GM21360 (cell line): ENCODE results near the gene SH3RF3.

Experiments used
- ATAC-seq: cut with Tn5 transposase; IDR thresholded peaks from one replicate; pipeline ENCODE4 v1.9.1; 2021; ENCODE audit warnings: mild to moderate bottlenecking, moderate library complexity; ENCODE audit not compliant: unreplicated experiment

Gene SH3RF3

DNA sequence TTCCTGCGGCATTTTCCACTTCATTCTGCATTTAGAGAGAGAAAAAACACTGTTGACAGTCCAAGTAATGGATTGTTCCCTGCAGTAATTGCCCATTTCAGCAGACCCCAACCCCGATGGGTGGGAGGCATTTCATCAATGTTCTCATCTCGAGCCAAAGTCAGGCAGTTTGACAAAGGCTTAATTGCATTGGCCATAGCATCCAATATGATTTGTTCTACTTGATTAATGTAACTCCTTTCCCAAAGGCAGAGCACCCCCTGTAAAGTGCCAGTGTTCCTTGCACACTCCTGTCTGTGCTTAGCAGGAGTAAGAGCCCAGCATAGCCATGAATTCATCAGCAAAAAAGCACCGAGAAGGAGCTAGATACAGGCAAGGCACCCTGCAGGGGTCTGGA, 310.4 kb downstream of the SH3RF3 start:
- ATAC-seq, result no peak

DNA sequence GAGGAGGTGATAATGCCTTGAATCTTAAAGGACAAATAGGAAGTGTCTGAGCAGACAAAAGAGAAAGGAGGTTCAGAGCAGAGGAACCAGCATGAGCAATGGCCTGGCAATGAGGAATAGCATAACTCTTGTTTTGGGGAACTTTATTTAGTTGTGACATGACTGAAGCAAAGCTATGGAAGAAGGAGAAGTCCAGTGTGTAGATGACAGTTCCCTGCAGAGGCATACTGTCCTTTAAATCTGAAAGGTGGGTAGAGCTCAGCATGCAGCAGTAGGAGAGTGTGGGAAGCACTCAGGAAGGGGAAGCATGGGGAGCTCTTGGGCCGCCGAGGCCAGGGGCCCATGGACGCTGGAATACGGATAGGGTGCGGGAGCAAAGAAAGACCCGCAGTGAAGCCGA, 311.0 kb downstream of the SH3RF3 start:
- ATAC-seq, result no peak

DNA sequence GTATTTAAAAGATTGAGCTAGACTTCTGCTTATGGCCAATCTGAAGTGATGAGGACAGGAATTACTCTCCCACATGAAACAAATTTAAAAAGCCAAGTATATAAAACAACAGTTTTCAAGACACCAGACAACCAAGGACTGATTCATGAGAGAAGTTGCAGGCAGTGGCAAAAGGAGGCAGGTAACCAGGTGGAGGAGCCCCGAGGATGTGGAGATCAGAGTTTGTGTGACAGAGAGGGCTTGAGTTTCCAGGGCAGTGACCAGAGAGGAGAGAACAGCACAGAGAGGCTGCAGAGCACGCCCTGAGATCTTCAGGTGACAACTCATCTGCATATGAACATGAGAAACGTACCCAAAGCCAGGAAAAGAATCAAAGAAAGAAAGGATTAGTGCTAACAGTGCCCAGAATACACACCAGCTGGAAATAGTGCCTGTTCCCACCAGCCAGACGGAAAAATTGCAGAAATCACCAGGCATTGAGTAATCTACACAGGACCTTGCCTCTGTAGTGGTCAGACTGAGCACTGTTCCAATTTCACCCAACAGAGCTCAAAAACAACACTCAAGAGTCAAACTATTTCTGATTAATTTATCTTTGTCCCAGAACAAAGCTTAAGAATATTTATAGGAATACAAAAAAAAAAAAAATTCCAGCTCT, 311.6 kb downstream of the SH3RF3 start:
- no peak for ATAC-seq

GRCh38 chr2:109442715-109443319, 313.8 kb downstream of the SH3RF3 start:
- no peak for ATAC-seq

GRCh38 chr2:109444916-109445315, 315.9 kb downstream of the SH3RF3 start:
- ATAC-seq, result no peak

GRCh38 chr2:109446278-109447131, 317.5 kb downstream of the SH3RF3 start:
- ATAC-seq, result no peak

GRCh38 chr2:109447251-109447661, 318.3 kb downstream of the SH3RF3 start:
- no peak for ATAC-seq

GRCh38 chr2:109447776-109448175, 318.8 kb downstream of the SH3RF3 start:
- no peak for ATAC-seq

- no peak for ATAC-seq
Measured at GRCh38 chr2:109448207-109448606, 319.2 kb downstream of the SH3RF3 start.

DNA sequence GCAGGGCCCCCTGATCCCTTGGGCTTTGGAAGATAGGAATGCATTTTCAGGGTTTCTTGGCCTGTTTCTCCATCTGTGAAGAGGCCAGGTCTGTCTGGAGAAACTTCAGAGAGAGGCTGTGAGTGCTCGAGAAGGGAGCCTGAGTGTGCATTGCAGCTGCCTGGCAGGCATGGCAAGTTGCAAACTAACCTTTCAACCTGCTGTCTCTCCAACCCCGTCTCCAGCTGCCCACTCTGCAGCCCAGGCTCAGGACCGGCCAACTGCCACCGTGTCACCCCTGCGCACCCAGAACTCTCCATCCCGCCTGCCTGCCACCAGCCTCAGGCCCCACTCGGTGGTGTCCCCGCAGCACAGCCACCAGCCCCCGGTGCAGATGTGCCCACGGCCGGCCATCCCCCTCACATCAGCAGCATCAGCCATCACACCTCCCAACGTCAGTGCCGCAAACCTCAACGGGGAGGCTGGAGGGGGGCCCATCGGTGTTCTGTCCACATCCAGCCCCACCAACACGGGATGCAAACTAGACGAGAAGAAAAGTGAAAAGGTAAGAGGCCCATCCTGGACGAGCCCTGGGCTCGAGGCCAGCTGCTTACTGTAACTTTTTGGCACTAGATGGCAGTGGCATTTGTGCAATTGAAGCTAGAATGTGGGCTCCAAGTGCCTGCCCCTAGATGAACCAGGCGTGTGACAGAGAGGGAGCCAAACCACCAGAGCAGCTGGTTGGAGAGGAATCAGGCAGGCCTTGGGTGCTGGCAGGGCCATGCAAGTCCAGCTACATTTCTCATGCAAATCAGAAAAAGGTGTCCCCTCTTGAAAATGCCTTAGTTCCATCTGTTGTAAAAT, 320.2 kb downstream of the SH3RF3 start:
- no peak for ATAC-seq

- ATAC-seq, result no peak
Measured at GRCh38 chr2:109450574-109451273, 321.7 kb downstream of the SH3RF3 start.

DNA sequence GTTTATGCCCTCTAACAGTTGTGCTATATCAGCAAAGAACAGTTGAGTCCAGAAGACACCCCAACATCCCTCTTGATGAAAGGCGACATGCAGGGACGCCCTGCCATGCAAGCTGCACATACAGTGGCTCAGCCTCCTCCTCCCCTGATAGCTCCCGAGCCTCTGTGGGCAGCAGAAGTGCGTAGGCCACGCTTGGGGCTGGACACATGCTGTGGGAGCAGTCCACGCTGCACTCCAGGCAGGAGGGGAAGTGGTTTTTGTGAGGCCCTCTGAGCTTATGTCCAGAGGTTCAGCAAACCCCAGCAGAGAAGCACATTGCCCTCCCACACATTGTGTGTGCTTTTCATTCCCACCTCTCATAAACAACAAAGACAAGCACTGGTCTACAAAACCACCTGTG, 322.7 kb downstream of the SH3RF3 start:
- no peak for ATAC-seq

DNA sequence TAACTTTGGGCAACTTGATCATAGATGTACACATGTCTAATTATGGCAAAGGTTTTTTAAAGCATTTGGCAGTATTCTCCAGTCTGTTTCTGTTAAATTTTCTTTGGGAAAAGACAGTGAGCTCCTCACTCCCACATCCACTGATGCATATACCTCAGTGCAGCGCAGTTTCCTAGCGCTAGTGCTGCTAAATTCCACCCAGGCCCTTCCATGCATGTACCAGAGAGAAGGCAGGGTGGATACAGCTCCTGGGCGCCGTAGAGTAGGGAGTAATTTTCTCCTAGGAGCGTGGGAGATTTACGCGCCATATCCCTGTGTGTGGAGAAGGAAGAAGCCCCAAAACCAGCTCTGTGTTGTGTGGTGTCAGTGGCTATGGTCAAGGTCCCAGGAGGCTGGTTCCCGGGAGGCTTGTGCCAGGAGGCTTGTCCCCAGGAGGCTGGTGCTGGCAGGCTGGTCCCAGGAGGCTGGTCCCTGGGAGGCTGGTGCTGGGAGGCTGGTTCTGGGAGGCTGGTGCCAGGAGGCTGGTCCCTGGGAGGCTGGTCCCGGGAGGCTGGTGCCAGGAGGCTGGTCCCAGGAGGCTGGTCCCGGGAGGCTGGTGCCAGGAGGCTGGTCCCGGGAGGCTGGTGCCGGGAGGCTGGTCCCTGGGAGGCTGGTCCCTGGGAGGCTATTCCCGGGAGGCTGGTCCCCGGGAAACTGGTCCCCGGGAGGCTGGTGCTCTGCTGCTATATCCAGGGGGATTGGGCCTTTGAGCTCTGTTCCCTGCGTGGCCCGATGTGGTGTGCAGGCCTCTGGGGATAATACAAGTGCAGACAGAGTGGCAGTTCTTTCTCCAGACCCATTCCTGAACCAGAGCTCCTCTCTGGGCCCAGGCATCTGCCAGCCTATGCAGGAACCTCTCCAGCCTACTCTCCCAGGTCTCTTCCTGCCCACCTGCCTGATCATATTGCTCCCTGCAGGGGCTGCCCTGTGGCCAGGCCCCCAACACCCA, 323.6 kb downstream of the SH3RF3 start:
- ATAC-seq, result no peak

- ATAC-seq, result no peak
Measured at GRCh38 chr2:109453371-109453995, 324.5 kb downstream of the SH3RF3 start.

DNA sequence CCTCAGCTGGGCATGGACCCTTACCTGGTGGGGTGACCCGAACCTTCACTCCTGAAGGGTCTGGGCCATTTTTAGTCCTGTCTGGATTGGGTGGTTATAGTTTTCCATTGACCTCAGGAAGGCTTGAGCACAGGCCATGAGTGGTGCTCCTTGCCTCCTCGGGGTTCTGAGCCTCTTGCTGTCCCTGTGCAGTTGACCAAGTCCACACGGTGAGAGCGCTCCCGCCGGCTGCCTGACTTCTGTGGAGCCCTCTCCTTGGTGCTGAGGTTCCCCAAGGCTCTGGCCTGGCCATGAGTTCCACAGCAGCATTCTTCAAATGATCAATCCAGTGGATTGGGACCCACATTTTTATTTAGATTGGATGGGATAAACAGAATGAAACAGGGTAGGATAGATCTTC, 325.3 kb downstream of the SH3RF3 start:
- ATAC-seq, result no peak

DNA sequence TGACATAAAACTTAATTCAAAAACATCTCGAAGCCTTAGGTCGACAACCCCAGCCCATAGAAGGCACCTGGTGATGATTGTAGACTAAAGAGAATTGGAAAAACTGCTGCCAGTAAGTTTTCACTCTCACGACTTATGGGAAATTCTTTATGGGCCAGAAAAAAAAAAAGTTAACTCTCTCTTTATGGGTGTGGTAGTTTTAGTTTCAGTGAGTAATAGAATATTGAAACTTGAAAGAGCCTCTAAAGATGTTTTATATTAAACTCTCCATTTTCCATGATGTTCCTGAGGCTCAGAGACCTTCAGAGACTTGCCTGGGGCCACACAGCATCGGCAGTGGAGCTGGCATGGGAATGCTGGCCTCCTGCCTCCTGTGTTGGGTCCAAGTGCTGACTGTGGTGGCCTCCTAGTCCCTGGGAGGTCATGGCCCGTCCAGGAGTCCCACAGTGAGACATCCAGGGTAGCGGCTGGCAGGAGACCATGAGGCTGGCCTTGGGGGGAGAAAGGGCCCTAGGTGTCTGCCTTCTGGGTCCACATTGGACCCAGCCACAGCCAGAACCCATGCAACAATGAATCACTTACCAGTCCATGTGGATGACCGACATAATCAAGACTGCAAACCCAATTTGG, 325.9 kb downstream of the SH3RF3 start:
- ATAC-seq, result no peak

GRCh38 chr2:109455731-109456691, 327.0 kb downstream of the SH3RF3 start:
- ATAC-seq, result no peak
